Stomach (tissue), 9 donors: Measurements from ENCODE around the gene TMEM203. TPM values are rescaled to one million over a fixed set of nuclear protein-coding genes. Genes with fewer than 3 reads are reported as not detected.

ENCODE experiments used
- DNase-seq, 2 donors: peaks; one replicate each; pipeline versions ENCODE4 v3.0.0 to v3.0.0-alpha.2; 2013 to 2019
- H3K27ac ChIP-seq, 5 donors: fragments of 200-600 bp in 4 of 5; sonication (generic) in 4 of 5; one replicate each; pipeline ENCODE4 v1.5.1; 2013 to 2019; ENCODE audit warnings: mild to moderate bottlenecking in 1 of 5, moderate library complexity in 1 of 5
- H3K27me3 ChIP-seq, 3 donors: fragments of 200-600 bp; sonication (generic); one replicate each; pipeline ENCODE4 v1.5.1; 2017 to 2019; ENCODE audit warnings: mixed run types in 1 of 3
- H3K36me3 ChIP-seq, 4 donors: fragments of 200-600 bp; sonication (generic); 1 replicate in 3 of 4; 2 replicates in 1 of 4; pipeline ENCODE4 v1.5.1; 2016 to 2019
- H3K4me1 ChIP-seq, 4 donors: fragments of 200-600 bp; sonication (generic); one replicate each; pipeline ENCODE4 v1.5.1; 2016 to 2019
- H3K4me3 ChIP-seq, 4 donors: fragments of 200-600 bp; sonication (generic) in 3 of 4; one replicate each; pipeline ENCODE4 v1.5.1; 2016 to 2019; ENCODE audit warnings: mild to moderate bottlenecking in 1 of 4
- H3K9me3 ChIP-seq, 4 donors: fragments of 200-600 bp; sonication (generic); one replicate each; pipeline ENCODE4 v1.5.1; 2016 to 2019
- EP300 ChIP-seq: sonication (generic); formaldehyde crosslinking; IDR thresholded peaks from one replicate; pipeline ENCODE4 v1.6.1; 2017; ENCODE audit warnings: antibody characterized with exemption
- POLR2A ChIP-seq, 4 donors: fragments of 450-650 bp; IDR thresholded peaks; one replicate each; pipeline ENCODE4 v1.6.1; 2016; ENCODE audit warnings: antibody characterized with exemption in 4 of 4, control low read depth in 2 of 4, mild to moderate bottlenecking in 1 of 4, moderate library complexity in 1 of 4
- POLR2AphosphoS5 ChIP-seq, 3 donors: sonication (generic); formaldehyde crosslinking; IDR thresholded peaks; one replicate each; pipeline ENCODE4 v1.6.1; 2016; ENCODE audit warnings: antibody characterized with exemption in 3 of 3
- WGBS, 5 donors: extraction: QIAGEN DNeasy Blood & Tissue Kit in 3 of 5; methylation state at CpG; one replicate each; pipeline versions ENCODE4 v1.1.5 to v1.1.7; 2013 to 2018; 5-methylcytosine and 5-hydroxymethylcytosine counted together
- intact Hi-C: fragments of 100-400 bp; cut with DNase I; formaldehyde crosslinking; loops from one replicate; pipeline ENCODE4 v1.15.1; 2023; ENCODE audit warnings: low total_unique reads
- polyA plus RNA-seq, 3 donors: library from polyadenylated mRNA; stranded (reverse); fragments of 200-250 nt; gene quantifications; one replicate each; pipeline ENCODE4 v1.2.3, GENCODE V29; 2013
- small RNA-seq, 4 donors: library from RNA; depleted of rRNA; stranded (forward); fragments of <200 nt; gene quantifications; one replicate each; pipeline ENCODE3, GENCODE V24; 2016
- total RNA-seq, 5 donors: library from RNA; depleted of rRNA; stranded (reverse); fragments of >200 nt; gene quantifications; one replicate each; pipeline versions ENCODE4 v1.1.0 to v1.2.3, GENCODE V29; 2014 to 2016
- TF ChIP-seq, protein P1 (sequence below), 7 experiments: fragments of 450-650 bp in 4 of 7; fragments of 200-600 bp in 3 of 7; sonication (generic) in 3 of 7; IDR thresholded peaks; one replicate each; pipeline ENCODE4 v1.5.1; 2016 to 2019; ENCODE audit warnings: antibody characterized with exemption in 7 of 7, control low read depth in 2 of 7, mild to moderate bottlenecking in 1 of 7
- donor health status: healthy with polysubstance abuse.
- donor health status: Bipolar disorder and iron deficiency.
- donor health status: healthy.

Gene TMEM203
- total and polyA plus RNA-seq, 8 donors, result 20.6 to 37.0 (median 29.4) TPM

- TF ChIP-seq EP300 (no peak), POLR2A (IDR thresholded peaks at IDR 0.05) (no peak), POLR2AphosphoS5 (IDR thresholded peaks at IDR 0.05) (no peak)
- TF ChIP-seq, protein P1, sequence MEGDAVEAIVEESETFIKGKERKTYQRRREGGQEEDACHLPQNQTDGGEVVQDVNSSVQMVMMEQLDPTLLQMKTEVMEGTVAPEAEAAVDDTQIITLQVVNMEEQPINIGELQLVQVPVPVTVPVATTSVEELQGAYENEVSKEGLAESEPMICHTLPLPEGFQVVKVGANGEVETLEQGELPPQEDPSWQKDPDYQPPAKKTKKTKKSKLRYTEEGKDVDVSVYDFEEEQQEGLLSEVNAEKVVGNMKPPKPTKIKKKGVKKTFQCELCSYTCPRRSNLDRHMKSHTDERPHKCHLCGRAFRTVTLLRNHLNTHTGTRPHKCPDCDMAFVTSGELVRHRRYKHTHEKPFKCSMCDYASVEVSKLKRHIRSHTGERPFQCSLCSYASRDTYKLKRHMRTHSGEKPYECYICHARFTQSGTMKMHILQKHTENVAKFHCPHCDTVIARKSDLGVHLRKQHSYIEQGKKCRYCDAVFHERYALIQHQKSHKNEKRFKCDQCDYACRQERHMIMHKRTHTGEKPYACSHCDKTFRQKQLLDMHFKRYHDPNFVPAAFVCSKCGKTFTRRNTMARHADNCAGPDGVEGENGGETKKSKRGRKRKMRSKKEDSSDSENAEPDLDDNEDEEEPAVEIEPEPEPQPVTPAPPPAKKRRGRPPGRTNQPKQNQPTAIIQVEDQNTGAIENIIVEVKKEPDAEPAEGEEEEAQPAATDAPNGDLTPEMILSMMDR (IDR thresholded peaks at IDR 0.05), result no peak
- no peak overlapping the region for H3K27ac ChIP-seq
- peaks cover 23 to 83% (median 67%) of the 10 kb centered on the region in 3 donors for H3K27me3 ChIP-seq
- intact Hi-C loops, result no loop called here
- peaks cover 8 to 26% (median 19%) of the 10 kb centered on the region in 4 donors for H3K4me1 ChIP-seq
- peak overlapping the region in 3 of 4 donors; percentile 14 to 37 (median 20) for H3K4me3 ChIP-seq
- no peaks in the 10 kb centered on the region for H3K9me3 ChIP-seq
- 1 to 5% (median 4%) methylated on average over 36 to 65 of the region's 65 CpGs for WGBS, 5 donors
- DNase-seq, result peak; percentile 46 to 54
- H3K36me3 ChIP-seq, result no peaks in the 10 kb centered on the region
These were observed 48.7 kb downstream of the TMEM203 start for GRCh38 chr9:137156567-137157375.

Small RNAs within 50 kb of the gene (small RNA-seq; reads per million reads assigned to genes)
- 0 reads per million in 4 donors for gene MIR3621

Other genes with a start within 250 kb of the TMEM203 start
Only the 30 nearest of the 31 such genes appear.
- gene PTGDS, start 228.1 kb downstream of the TMEM203 start, total RNA-seq, result 10 to 100 TPM in 4 of 5 donors, 1 to 10 TPM in 1; 2.3 to 34.9 (median 30.4) TPM
- gene PTGDS, start 228.1 kb downstream of the TMEM203 start, polyA plus RNA-seq, result 10 to 100 TPM; 18.6 to 64.4 (median 37.3) TPM
- gene LCNL1, start 222.7 kb downstream of the TMEM203 start, total RNA-seq, result not detected
- gene LCNL1, start 222.7 kb downstream of the TMEM203 start, polyA plus RNA-seq, result under 1 TPM in 2 of 3 donors, not detected in 1; 0.19 to 0.25 TPM
- gene PAXX, start 213.2 kb downstream of the TMEM203 start, total RNA-seq, result 10 to 100 TPM; 11.9 to 93.6 (median 45.2) TPM
- 100 to 1,000 TPM; 158 to 206 (median 178) TPM for gene PAXX, start 213.2 kb downstream of the TMEM203 start, polyA plus RNA-seq
- 1 to 10 TPM in 1 of 5 donors, not detected in 4; 3.3 TPM for gene CLIC3, start 209.1 kb downstream of the TMEM203 start, total RNA-seq
- 10 to 100 TPM in 2 of 3 donors, 1 to 10 TPM in 1; 4.3 to 70.9 (median 15.2) TPM for gene CLIC3, start 209.1 kb downstream of the TMEM203 start, polyA plus RNA-seq
- 100 to 1,000 TPM in 1 of 5 donors, 10 to 100 TPM in 3, 1 to 10 TPM in 1; 7.3 to 385 (median 72.8) TPM for gene ABCA2, start 177.4 kb downstream of the TMEM203 start, total RNA-seq
- 10 to 100 TPM in 2 of 3 donors, 1 to 10 TPM in 1; 9.3 to 25.5 (median 24.4) TPM for gene ABCA2, start 177.4 kb downstream of the TMEM203 start, polyA plus RNA-seq
- 1 to 10 TPM in 1 of 5 donors, under 1 TPM in 1, not detected in 3; 0.37 to 3.9 TPM for gene FUT7, start 173.6 kb downstream of the TMEM203 start, total RNA-seq
- under 1 TPM in 2 of 3 donors, not detected in 1; 0.23 to 0.50 TPM for gene FUT7, start 173.6 kb downstream of the TMEM203 start, polyA plus RNA-seq
- gene NPDC1, start 159.5 kb downstream of the TMEM203 start, total RNA-seq, result 100 to 1,000 TPM in 4 of 5 donors, 10 to 100 TPM in 1; 20.0 to 276 (median 189) TPM
- 100 to 1,000 TPM; 104 to 186 (median 115) TPM for gene NPDC1, start 159.5 kb downstream of the TMEM203 start, polyA plus RNA-seq
- 10 to 100 TPM in 1 of 5 donors, 1 to 10 TPM in 3, not detected in 1; 2.2 to 11.3 (median 6.7) TPM for gene ENTPD2, start 151.6 kb downstream of the TMEM203 start, total RNA-seq
- 1 to 10 TPM; 2.0 to 4.8 (median 2.9) TPM for gene ENTPD2, start 151.6 kb downstream of the TMEM203 start, polyA plus RNA-seq
- gene SAPCD2, start 135.1 kb downstream of the TMEM203 start, total RNA-seq, result 10 to 100 TPM in 1 of 5 donors, 1 to 10 TPM in 3, not detected in 1; 2.9 to 84.9 (median 4.4) TPM
- gene SAPCD2, start 135.1 kb downstream of the TMEM203 start, polyA plus RNA-seq, result 1 to 10 TPM; 1.7 to 5.0 (median 3.8) TPM
- gene UAP1L1, start 128.1 kb downstream of the TMEM203 start, total RNA-seq, result 10 to 100 TPM in 3 of 5 donors, 1 to 10 TPM in 2; 4.6 to 95.6 (median 22.8) TPM
- gene UAP1L1, start 128.1 kb downstream of the TMEM203 start, polyA plus RNA-seq, result 1 to 10 TPM; 4.1 to 7.4 (median 6.0) TPM
- gene MAN1B1, start 118.7 kb downstream of the TMEM203 start, total RNA-seq, result 100 to 1,000 TPM in 1 of 5 donors, 10 to 100 TPM in 3, 1 to 10 TPM in 1; 4.7 to 167 (median 44.6) TPM
- 10 to 100 TPM; 22.8 to 52.6 (median 35.0) TPM for gene MAN1B1, start 118.7 kb downstream of the TMEM203 start, polyA plus RNA-seq
- 100 to 1,000 TPM in 3 of 5 donors, 10 to 100 TPM in 2; 25.9 to 251 (median 103) TPM for gene DPP7, start 90.9 kb downstream of the TMEM203 start, total RNA-seq
- 100 to 1,000 TPM; 325 to 346 (median 338) TPM for gene DPP7, start 90.9 kb downstream of the TMEM203 start, polyA plus RNA-seq
- under 1 TPM in 1 of 5 donors, not detected in 4; 0.55 TPM for gene GRIN1, start 66.5 kb downstream of the TMEM203 start, total RNA-seq
- gene GRIN1, start 66.5 kb downstream of the TMEM203 start, polyA plus RNA-seq, result under 1 TPM in 2 of 3 donors, not detected in 1; 0.25 to 0.31 TPM
- 100 to 1,000 TPM in 1 of 5 donors, 10 to 100 TPM in 1, 1 to 10 TPM in 1, not detected in 2; 2.6 to 440 (median 11.2) TPM for gene LRRC26, start 35.6 kb downstream of the TMEM203 start, total RNA-seq
- 1 to 10 TPM in 2 of 3 donors, under 1 TPM in 1; 1.00 to 7.7 (median 3.7) TPM for gene LRRC26, start 35.6 kb downstream of the TMEM203 start, polyA plus RNA-seq
- gene TMEM210, start 33.6 kb downstream of the TMEM203 start, total RNA-seq, result not detected
- not detected for gene TMEM210, start 33.6 kb downstream of the TMEM203 start, polyA plus RNA-seq
- 100 to 1,000 TPM in 1 of 5 donors, 10 to 100 TPM in 4; 35.8 to 147 (median 42.9) TPM for gene ANAPC2, start 17.1 kb downstream of the TMEM203 start, total RNA-seq
- 10 to 100 TPM; 26.1 to 45.0 (median 40.7) TPM for gene ANAPC2, start 17.1 kb downstream of the TMEM203 start, polyA plus RNA-seq
- gene SSNA1, start 17.0 kb downstream of the TMEM203 start, total RNA-seq, result 100 to 1,000 TPM in 2 of 5 donors, 10 to 100 TPM in 3; 28.1 to 154 (median 81.4) TPM
- gene SSNA1, start 17.0 kb downstream of the TMEM203 start, polyA plus RNA-seq, result 100 to 1,000 TPM; 118 to 146 (median 135) TPM
- 100 to 1,000 TPM in 1 of 5 donors, 10 to 100 TPM in 3, 1 to 10 TPM in 1; 8.8 to 161 (median 25.0) TPM for gene TPRN, start 4.9 kb downstream of the TMEM203 start, total RNA-seq
- gene TPRN, start 4.9 kb downstream of the TMEM203 start, polyA plus RNA-seq, result 10 to 100 TPM; 23.5 to 36.9 (median 24.3) TPM
- gene NDOR1, start 52 bp upstream of the TMEM203 start, total RNA-seq, result 100 to 1,000 TPM in 1 of 5 donors, 10 to 100 TPM in 2, 1 to 10 TPM in 1, under 1 TPM in 1; 0.89 to 105 (median 15.5) TPM
- 1 to 10 TPM; 4.6 to 9.5 (median 6.4) TPM for gene NDOR1, start 52 bp upstream of the TMEM203 start, polyA plus RNA-seq
- 10 to 100 TPM in 1 of 5 donors, 1 to 10 TPM in 2, under 1 TPM in 1, not detected in 1; 0.45 to 18.7 (median 3.3) TPM for gene RNF208, start 16.6 kb upstream of the TMEM203 start, total RNA-seq
- 10 to 100 TPM; 11.8 to 13.9 (median 13.9) TPM for gene RNF208, start 16.6 kb upstream of the TMEM203 start, polyA plus RNA-seq
- 1 to 10 TPM in 1 of 5 donors, under 1 TPM in 1, not detected in 3; 0.92 to 3.6 TPM for gene CYSRT1, start 19.5 kb upstream of the TMEM203 start, total RNA-seq
- gene CYSRT1, start 19.5 kb upstream of the TMEM203 start, polyA plus RNA-seq, result 10 to 100 TPM in 1 of 3 donors, 1 to 10 TPM in 2; 2.7 to 47.3 (median 3.4) TPM
- not detected for gene RNF224, start 21.9 kb upstream of the TMEM203 start, total RNA-seq
- 1 to 10 TPM in 1 of 3 donors, not detected in 2; 1.0 TPM for gene RNF224, start 21.9 kb upstream of the TMEM203 start, polyA plus RNA-seq
- gene SLC34A3, start 25.3 kb upstream of the TMEM203 start, total RNA-seq, result under 1 TPM in 1 of 5 donors, not detected in 4; 0.18 TPM
- under 1 TPM in 1 of 3 donors, not detected in 2; 0.53 TPM for gene SLC34A3, start 25.3 kb upstream of the TMEM203 start, polyA plus RNA-seq
- gene TUBB4B, start 35.6 kb upstream of the TMEM203 start, total RNA-seq, result 100 to 1,000 TPM in 4 of 5 donors, 10 to 100 TPM in 1; 69.4 to 170 (median 115) TPM
- 100 to 1,000 TPM; 188 to 292 (median 215) TPM for gene TUBB4B, start 35.6 kb upstream of the TMEM203 start, polyA plus RNA-seq
- gene STPG3, start 45.6 kb upstream of the TMEM203 start, total RNA-seq, result not detected
- not detected for gene STPG3, start 45.6 kb upstream of the TMEM203 start, polyA plus RNA-seq
- 100 to 1,000 TPM in 1 of 5 donors, 10 to 100 TPM in 4; 11.2 to 134 (median 44.9) TPM for gene NELFB, start 49.7 kb upstream of the TMEM203 start, total RNA-seq
- 10 to 100 TPM; 29.0 to 38.0 (median 34.2) TPM for gene NELFB, start 49.7 kb upstream of the TMEM203 start, polyA plus RNA-seq
- 100 to 1,000 TPM in 1 of 5 donors, 10 to 100 TPM in 3, 1 to 10 TPM in 1; 9.9 to 180 (median 29.9) TPM for gene TOR4A, start 72.1 kb upstream of the TMEM203 start, total RNA-seq
- 1 to 10 TPM; 5.9 to 8.9 (median 6.0) TPM for gene TOR4A, start 72.1 kb upstream of the TMEM203 start, polyA plus RNA-seq
- 100 to 1,000 TPM in 1 of 5 donors, 10 to 100 TPM in 2, 1 to 10 TPM in 2; 1.2 to 323 (median 14.6) TPM for gene NRARP, start 96.6 kb upstream of the TMEM203 start, total RNA-seq
- 1 to 10 TPM; 1.5 to 2.7 (median 2.0) TPM for gene NRARP, start 96.6 kb upstream of the TMEM203 start, polyA plus RNA-seq
- gene EXD3, start 217.5 kb upstream of the TMEM203 start, total RNA-seq, result 100 to 1,000 TPM in 1 of 5 donors, 10 to 100 TPM in 4; 12.9 to 105 (median 28.1) TPM
- gene EXD3, start 217.5 kb upstream of the TMEM203 start, polyA plus RNA-seq, result 10 to 100 TPM; 17.4 to 27.3 (median 20.7) TPM
- 10 to 100 TPM in 2 of 5 donors, 1 to 10 TPM in 3; 3.5 to 43.2 (median 8.3) TPM for gene NOXA1, start 217.7 kb upstream of the TMEM203 start, total RNA-seq
- 10 to 100 TPM; 14.4 to 20.5 (median 15.1) TPM for gene NOXA1, start 217.7 kb upstream of the TMEM203 start, polyA plus RNA-seq